SU-DHL-6 (cell line): ENCODE measurements around the gene CLASP1.

Experiments
- H2AFZ ChIP-seq: fragments of 200-600 bp; sonication (generic); 2 replicates; pipeline ENCODE4 v1.6.1; 2014; ENCODE audit warnings: low read depth, mild to moderate bottlenecking, moderate library complexity, mixed read lengths, antibody characterized with exemption, low read length; ENCODE audit not compliant: severe bottlenecking
- H3F3A ChIP-seq: fragments of 200-600 bp; shearing (Covaris generic); 2 replicates; pipeline ENCODE4 v1.6.0; 2016; ENCODE audit warnings: antibody characterized with exemption, mild to moderate bottlenecking; ENCODE audit not compliant: insufficient read depth
- H3K27ac ChIP-seq: fragments of 200-600 bp; sonication (generic); 2 replicates; pipeline ENCODE4 v1.5.1; 2016; ENCODE audit warnings: low read depth, mild to moderate bottlenecking, low read length, moderate library complexity, mixed read lengths
- H3K27me3 ChIP-seq: fragments of 200-600 bp; sonication (generic), shearing (Covaris generic); 2 replicates; pipeline ENCODE4 v1.6.0; 2014; ENCODE audit warnings: mild to moderate bottlenecking, low read length
- H3K36me3 ChIP-seq: fragments of 200-600 bp; sonication (generic); 2 replicates; pipeline ENCODE4 v1.6.1; 2014; ENCODE audit warnings: mild to moderate bottlenecking, low read length, mixed read lengths
- H3K4me2 ChIP-seq: fragments of 300-600, 200-600 bp; shearing (Covaris generic), sonication (generic); 2 replicates; pipeline ENCODE4 v1.6.0; 2014; ENCODE audit warnings: low read length, low read depth, mild to moderate bottlenecking; ENCODE audit not compliant: poor library complexity, severe bottlenecking
- H3K4me3 ChIP-seq: fragments of 200-600 bp; sonication (generic); 2 replicates; pipeline ENCODE4 v1.5.1; 2014; ENCODE audit warnings: antibody characterized with exemption, low read length, mild to moderate bottlenecking, mixed read lengths; ENCODE audit not compliant: insufficient read depth, poor library complexity, severe bottlenecking
- H3K79me2 ChIP-seq: fragments of 200-600 bp; sonication (generic); 2 replicates; pipeline ENCODE4 v1.6.1; 2014; ENCODE audit warnings: mild to moderate bottlenecking, low read length, moderate library complexity; ENCODE audit not compliant: insufficient read depth
- H3K9ac ChIP-seq: fragments of 200-600 bp; sonication (generic); 2 replicates; pipeline ENCODE4 v1.7.0; 2014; ENCODE audit warnings: mild to moderate bottlenecking, low read length
- H3K9me2 ChIP-seq: fragments of 200-600 bp; sonication (generic); replicated peaks from 2 replicates; pipeline ENCODE4 v1.6.1; 2014; ENCODE audit warnings: low read length; ENCODE audit not compliant: insufficient read depth
- H3K9me3 ChIP-seq: fragments of 200-600 bp; sonication (generic); 2 replicates; pipeline ENCODE4 v1.6.1; 2014; ENCODE audit warnings: low read length, mixed read lengths; ENCODE audit not compliant: insufficient read depth
- H4K20me1 ChIP-seq: fragments of 200-600 bp; sonication (generic); 2 replicates; pipeline ENCODE4 v1.6.1; 2014; ENCODE audit warnings: low read depth, mild to moderate bottlenecking, antibody characterized with exemption, low read length, moderate library complexity, mixed read lengths
- CTCF ChIP-seq: fragments of 200-600 bp; sonication (generic); IDR thresholded peaks from one replicate; pipeline ENCODE4 v1.5.1; 2017; ENCODE audit warnings: antibody characterized with exemption, mild to moderate bottlenecking, low read length, moderate library complexity; ENCODE audit not compliant: insufficient read depth, poor library complexity, severe bottlenecking
- EZH2phosphoT487 ChIP-seq: fragments of 200-600 bp; sonication (generic), shearing (Covaris generic); conservative IDR thresholded peaks from 2 replicates; pipeline ENCODE4 v1.6.1; 2018; ENCODE audit warnings: mild to moderate bottlenecking, antibody characterized with exemption, low read length, moderate library complexity, mixed read lengths

Gene CLASP1

GRCh38 chr2:121475811-121476571, 173.3 kb downstream of the CLASP1 start:
- Histone ChIP-seq H3K4me2 (no peak overlapping the region), H2AFZ (no peak overlapping the region), H3F3A (no peaks in the 10 kb centered on the region), H3K79me2 (peaks cover 17% of the 10 kb centered on the region; the same call in 1 of the 2 replicates), H3K9me2 (no peaks in the 10 kb centered on the region), H3K27me3 (no peaks in the 10 kb centered on the region), H3K9ac (no peak overlapping the region), H4K20me1 (0 out of 2 replicates have a peak, but pooled peaks cover 2% of the 10 kb centered on the region), H3K4me3 (no peak overlapping the region), H3K9me3 (no peaks in the 10 kb centered on the region), H3K36me3 (peaks cover 2% of the 10 kb centered on the region; the same call in 1 of the 2 replicates), H3K27ac (no peak overlapping the region)
- TF ChIP-seq CTCF: no peak
- TF ChIP-seq EZH2phosphoT487: no peak

- Histone ChIP-seq H2AFZ (no peak overlapping the region), H3K36me3 (peaks cover 20% of the 10 kb centered on the region), H4K20me1 (no peaks in the 10 kb centered on the region), H3K27ac (no peak overlapping the region), H3K4me3 (no peak overlapping the region), H3K9me2 (no peaks in the 10 kb centered on the region), H3K9me3 (no peaks in the 10 kb centered on the region), H3K27me3 (no peaks in the 10 kb centered on the region), H3F3A (no peaks in the 10 kb centered on the region), H3K4me2 (no peak overlapping the region), H3K79me2 (peaks cover 17% of the 10 kb centered on the region; the same call in 1 of the 2 replicates), H3K9ac (no peak overlapping the region)
- TF ChIP-seq EZH2phosphoT487 (no peak), CTCF (no peak)
Measured at GRCh38 chr2:121473512-121473911, 175.8 kb downstream of the CLASP1 start.

GRCh38 chr2:121472470-121472993, 176.7 kb downstream of the CLASP1 start:
- no peaks in the 10 kb centered on the region for H3K9me2 ChIP-seq
- H2AFZ ChIP-seq: no peak overlapping the region
- H3K4me2 ChIP-seq: no peak overlapping the region

More at GRCh38 chr2:121472470-121472993, 176.7 kb downstream of the CLASP1 start:
- Histone ChIP-seq H3K27ac (no peak overlapping the region), H3K9ac (no peak overlapping the region), H4K20me1 (no peaks in the 10 kb centered on the region), H3K36me3 (peaks cover 20% of the 10 kb centered on the region), H3F3A (no peaks in the 10 kb centered on the region), H3K79me2 (peaks cover 17% of the 10 kb centered on the region; the same call in 1 of the 2 replicates), H3K9me3 (no peaks in the 10 kb centered on the region), H3K27me3 (no peaks in the 10 kb centered on the region), H3K4me3 (no peak overlapping the region)
- no peak for TF ChIP-seq EZH2phosphoT487
- TF ChIP-seq CTCF: no peak
